GM21390 (cell line): ENCODE data around the gene RASGRF2.

Experiments
- ATAC-seq: cut with Tn5 transposase; IDR thresholded peaks from one replicate; pipeline ENCODE4 v1.9.1; 2021; ENCODE audit not compliant: unreplicated experiment

RASGRF2 gene

GRCh38 chr5:80978772-80979317, 18.7 kb downstream of the RASGRF2 start:
- ATAC-seq, result no peak

- no peak for ATAC-seq
Measured at GRCh38 chr5:80982093-80982492, 21.9 kb downstream of the RASGRF2 start.

- no peak for ATAC-seq
Measured at GRCh38 chr5:80985600-80986228, 25.6 kb downstream of the RASGRF2 start.

GRCh38 chr5:80986382-80986781, 26.2 kb downstream of the RASGRF2 start:
- ATAC-seq, result no peak

GRCh38 chr5:80987078-80987766, 27.1 kb downstream of the RASGRF2 start:
- ATAC-seq, result no peak

GRCh38 chr5:80988419-80988935, 28.3 kb downstream of the RASGRF2 start:
- ATAC-seq, result no peak

GRCh38 chr5:80989883-80990282, 29.7 kb downstream of the RASGRF2 start:
- no peak for ATAC-seq

- no peak for ATAC-seq
Measured at GRCh38 chr5:80990527-80990926, 30.4 kb downstream of the RASGRF2 start.

- no peak for ATAC-seq
Measured at GRCh38 chr5:80990971-80991370, 30.8 kb downstream of the RASGRF2 start.

GRCh38 chr5:80995908-80996307, 35.7 kb downstream of the RASGRF2 start:
- no peak for ATAC-seq

GRCh38 chr5:80998590-80998979, 38.4 kb downstream of the RASGRF2 start:
- ATAC-seq, result no peak

- ATAC-seq, result no peak
Measured at GRCh38 chr5:81003811-81004386, 43.7 kb downstream of the RASGRF2 start.

- ATAC-seq, result no peak
Measured at GRCh38 chr5:81005708-81006107, 45.5 kb downstream of the RASGRF2 start.

- ATAC-seq, result no peak
Measured at GRCh38 chr5:81006231-81006630, 46.1 kb downstream of the RASGRF2 start.

- no peak for ATAC-seq
Measured at GRCh38 chr5:81006947-81007636, 46.9 kb downstream of the RASGRF2 start.

- no peak for ATAC-seq
Measured at GRCh38 chr5:81007637-81008027, 47.5 kb downstream of the RASGRF2 start.

GRCh38 chr5:81010336-81011169, 50.4 kb downstream of the RASGRF2 start:
- no peak for ATAC-seq

- no peak for ATAC-seq
Measured at GRCh38 chr5:81014348-81014747, 54.2 kb downstream of the RASGRF2 start.

- no peak for ATAC-seq
Measured at GRCh38 chr5:81016116-81016515, 56.0 kb downstream of the RASGRF2 start.

GRCh38 chr5:81017320-81017719, 57.2 kb downstream of the RASGRF2 start:
- no peak for ATAC-seq
